HFF-Myc (cell line): Measurements from ENCODE around the gene BMAL2.

ENCODE experiments used
- DNase-seq: peaks from one replicate; pipeline ENCODE4 v3.0.0-alpha.2; 2011; ENCODE audit warnings: low read depth; ENCODE audit errors: extremely low read depth
- H3K4me3 ChIP-seq: replicated peaks from 2 replicates; pipeline ENCODE4 v1.5.1; 2011; ENCODE audit warnings: low read depth, mild to moderate bottlenecking, control low read depth, low read length
- CTCF ChIP-seq: IDR thresholded peaks from 2 replicates; pipeline ENCODE4 v1.5.1; 2012; ENCODE audit warnings: mild to moderate bottlenecking, low read depth, low read length, control low read depth; ENCODE audit errors: missing control alignments

Gene BMAL2

GRCh38 chr12:27338473-27338872 lies 5.8 kb downstream of the BMAL2 start:
- no peak for TF ChIP-seq CTCF
- H3K4me3 ChIP-seq, result no peak overlapping the region
- no peak for DNase-seq

GRCh38 chr12:27340971-27341370 lies 8.3 kb downstream of the BMAL2 start:
- no peak overlapping the region for H3K4me3 ChIP-seq
- no peak for DNase-seq

GRCh38 chr12:27342536-27342935 lies 9.9 kb downstream of the BMAL2 start:
- no peak for DNase-seq
- H3K4me3 ChIP-seq, result no peak overlapping the region
- TF ChIP-seq CTCF, result no peak

More at GRCh38 chr12:27340971-27341370, 8.3 kb downstream of the BMAL2 start:
- no peak for TF ChIP-seq CTCF

GRCh38 chr12:27343255-27344000 lies 10.8 kb downstream of the BMAL2 start:
- H3K4me3 ChIP-seq, result no peak overlapping the region
- peak; percentile 32 for DNase-seq
- no peak for TF ChIP-seq CTCF

GRCh38 chr12:27344246-27344645 lies 11.6 kb downstream of the BMAL2 start:
- DNase-seq, result no peak
- no peak for TF ChIP-seq CTCF
- H3K4me3 ChIP-seq, result no peak overlapping the region

GRCh38 chr12:27344760-27345159 lies 12.1 kb downstream of the BMAL2 start:
- DNase-seq, result no peak
- TF ChIP-seq CTCF, result no peak
- no peak overlapping the region for H3K4me3 ChIP-seq

GRCh38 chr12:27345376-27345775 lies 12.7 kb downstream of the BMAL2 start:
- no peak overlapping the region for H3K4me3 ChIP-seq
- no peak for TF ChIP-seq CTCF
- no peak for DNase-seq
